ENCODE results near the gene SEC14L1.

- no peak for TF ChIP-seq CTCF (IDR thresholded peaks at IDR 0.05)
- no peak for TF ChIP-seq POLR2A (IDR thresholded peaks at IDR 0.05)
Measured at GRCh38 chr17:77092025-77092424, 48.7 kb upstream of the SEC14L1 start.
